Measurements from ENCODE around the gene LPCAT2.

Gene LPCAT2

GRCh38 chr16:55508941-55509931 lies at the start of gene LPCAT2:
Gene LPCAT2, plus strand, starts transcription at chr16:55509072. Its CDS starts 110 bp downstream, at chr16:55509182.
- peak; percentile 27 for DNase-seq (ENCODE audit: low read depth)

GRCh38 chr16:55462241-55462640 lies 46.6 kb upstream of the LPCAT2 start:
- no peak for DNase-seq (ENCODE audit: low read depth)

- no peak for DNase-seq (ENCODE audit: low read depth)
Observed at GRCh38 chr16:55464375-55464774, 44.5 kb upstream of the LPCAT2 start.

- DNase-seq (ENCODE audit: low read depth) = peak; percentile 70
Observed at GRCh38 chr16:55465077-55465896, 43.6 kb upstream of the LPCAT2 start.

- DNase-seq (ENCODE audit: low read depth) = no peak
Observed at GRCh38 chr16:55466209-55466608, 42.7 kb upstream of the LPCAT2 start.

- no peak for DNase-seq (ENCODE audit: low read depth)
Observed at GRCh38 chr16:55467898-55468297, 41.0 kb upstream of the LPCAT2 start.

- no peak for DNase-seq (ENCODE audit: low read depth)
Observed at GRCh38 chr16:55468352-55468990, 40.4 kb upstream of the LPCAT2 start.

GRCh38 chr16:55469821-55470532 lies 38.9 kb upstream of the LPCAT2 start:
- DNase-seq (ENCODE audit: low read depth) = no peak

GRCh38 chr16:55470533-55471371 lies 38.1 kb upstream of the LPCAT2 start:
- DNase-seq (ENCODE audit: low read depth) = no peak

GRCh38 chr16:55471448-55472097 lies 37.3 kb upstream of the LPCAT2 start:
- DNase-seq (ENCODE audit: low read depth) = no peak

- no peak for DNase-seq (ENCODE audit: low read depth)
Observed at GRCh38 chr16:55473587-55473986, 35.3 kb upstream of the LPCAT2 start.

- no peak for DNase-seq (ENCODE audit: low read depth)
Observed at GRCh38 chr16:55474821-55475220, 34.1 kb upstream of the LPCAT2 start.

GRCh38 chr16:55475919-55476318 lies 33.0 kb upstream of the LPCAT2 start:
- no peak for DNase-seq (ENCODE audit: low read depth)

GRCh38 chr16:55476625-55477533 lies 32.0 kb upstream of the LPCAT2 start:
- no peak for DNase-seq (ENCODE audit: low read depth)

GRCh38 chr16:55477736-55478135 lies 31.1 kb upstream of the LPCAT2 start:
- no peak for DNase-seq (ENCODE audit: low read depth)

- DNase-seq (ENCODE audit: low read depth) = no peak
Observed at GRCh38 chr16:55478827-55479429, 29.9 kb upstream of the LPCAT2 start, which contains the start of gene MMP2. Gene MMP2, plus strand, starts transcription at chr16:55479198. Its CDS starts 282 bp downstream, at chr16:55479480.

GRCh38 chr16:55479430-55480140 lies 29.3 kb upstream of the LPCAT2 start:
- DNase-seq (ENCODE audit: low read depth) = no peak

- no peak for DNase-seq (ENCODE audit: low read depth)
Observed at GRCh38 chr16:55480228-55480655, 28.6 kb upstream of the LPCAT2 start.

Measured in activated T-cell treated with anti-CD3 and anti-CD28 coated beads for 24 hours (primary cell).